ENCODE measurements around the gene UCMA. TPM values are rescaled to one million over a fixed set of nuclear protein-coding genes. Genes with fewer than 3 reads are reported as not detected.

UCMA gene
- not detected in 2 replicates for total RNA-seq

GRCh38 chr10:13234172-13234571 lies at the start of gene UCMA:
Gene UCMA, minus strand, starts transcription at chr10:13234374. Its CDS starts 116 bp downstream, at chr10:13234258.

Other genes with a start within 250 kb of the UCMA start
- 0.28 and 2.2 TPM in 2 replicates for gene CCDC3, start 232.7 kb downstream of the UCMA start, total RNA-seq
- 54.1 and 97.1 TPM in 2 replicates for gene OPTN, start 134.2 kb downstream of the UCMA start, total RNA-seq
- gene MCM10, start 72.8 kb downstream of the UCMA start, total RNA-seq = 5.1 and 14.1 TPM in 2 replicates
- gene PHYH, start 65.7 kb upstream of the UCMA start, total RNA-seq = 5.8 and 7.9 TPM in 2 replicates
- 28.2 and 37.0 TPM in 2 replicates for gene SEPHS1, start 113.9 kb upstream of the UCMA start, total RNA-seq